Stimulated activated CD8-positive, alpha-beta memory T cell treated with anti-CD3 and anti-CD28 coated beads, Interleukin-15, amount 100 ng/mL, for 48 hours (primary cell): ENCODE results near the gene ACSL3.
"Not testable (repeated sequence)": the region's sequence is repeated elsewhere in the genome, so short reads cannot be mapped to it uniquely, and the experiment has no call there.

Experiments used
- DNase-seq, 2 donors: peaks; one replicate each; pipeline ENCODE4 v3.0.0-alpha.2; 2020; ENCODE audit warnings: low read depth in 2 of 2

ACSL3 gene

GRCh38 chr2:222912117-222912516 is 51.3 kb downstream of the ACSL3 start:
- DNase-seq = no peak

GRCh38 chr2:222912776-222913175 is 51.9 kb downstream of the ACSL3 start:
- no peak for DNase-seq

DNA sequence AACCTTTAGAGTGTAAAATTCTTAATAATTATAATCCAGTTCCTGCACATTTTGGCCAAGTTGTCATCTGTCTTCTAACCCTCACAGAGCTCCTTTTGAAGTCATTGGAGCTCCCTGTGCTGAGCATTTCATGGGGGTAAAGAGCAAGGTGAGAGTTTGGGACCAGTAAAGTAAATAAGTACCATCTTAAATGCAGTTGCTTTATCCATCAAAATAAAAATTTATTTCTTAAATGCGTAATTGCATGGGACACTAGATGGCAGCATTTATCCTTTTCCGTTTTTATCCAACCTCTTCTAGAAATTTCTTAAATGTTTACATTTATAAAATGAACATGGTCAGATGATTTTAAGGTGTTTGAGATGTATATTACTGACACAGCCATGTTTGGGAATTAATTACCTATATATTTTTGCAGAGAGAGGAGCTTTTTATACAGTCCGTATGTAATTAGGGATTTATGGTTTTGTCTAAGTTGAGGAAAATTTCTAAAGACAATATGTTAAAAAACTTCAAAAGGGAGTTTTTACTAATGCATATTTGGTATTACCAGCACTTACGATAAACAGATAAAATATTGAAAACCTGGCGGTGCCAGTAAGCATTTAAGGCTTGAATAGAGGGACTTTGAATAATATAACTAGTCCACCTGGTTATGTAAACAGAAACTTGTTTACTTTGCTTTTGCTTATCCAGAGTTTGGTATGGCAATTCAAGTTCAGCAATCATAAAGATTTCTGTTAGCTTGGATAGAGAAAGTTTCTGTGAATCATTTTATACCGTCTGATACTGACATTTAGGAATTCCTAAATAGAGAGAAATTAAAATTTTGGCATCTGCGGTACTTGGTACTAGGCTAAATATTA is 54.5 kb downstream of the ACSL3 start:
- DNase-seq = no peak

DNA sequence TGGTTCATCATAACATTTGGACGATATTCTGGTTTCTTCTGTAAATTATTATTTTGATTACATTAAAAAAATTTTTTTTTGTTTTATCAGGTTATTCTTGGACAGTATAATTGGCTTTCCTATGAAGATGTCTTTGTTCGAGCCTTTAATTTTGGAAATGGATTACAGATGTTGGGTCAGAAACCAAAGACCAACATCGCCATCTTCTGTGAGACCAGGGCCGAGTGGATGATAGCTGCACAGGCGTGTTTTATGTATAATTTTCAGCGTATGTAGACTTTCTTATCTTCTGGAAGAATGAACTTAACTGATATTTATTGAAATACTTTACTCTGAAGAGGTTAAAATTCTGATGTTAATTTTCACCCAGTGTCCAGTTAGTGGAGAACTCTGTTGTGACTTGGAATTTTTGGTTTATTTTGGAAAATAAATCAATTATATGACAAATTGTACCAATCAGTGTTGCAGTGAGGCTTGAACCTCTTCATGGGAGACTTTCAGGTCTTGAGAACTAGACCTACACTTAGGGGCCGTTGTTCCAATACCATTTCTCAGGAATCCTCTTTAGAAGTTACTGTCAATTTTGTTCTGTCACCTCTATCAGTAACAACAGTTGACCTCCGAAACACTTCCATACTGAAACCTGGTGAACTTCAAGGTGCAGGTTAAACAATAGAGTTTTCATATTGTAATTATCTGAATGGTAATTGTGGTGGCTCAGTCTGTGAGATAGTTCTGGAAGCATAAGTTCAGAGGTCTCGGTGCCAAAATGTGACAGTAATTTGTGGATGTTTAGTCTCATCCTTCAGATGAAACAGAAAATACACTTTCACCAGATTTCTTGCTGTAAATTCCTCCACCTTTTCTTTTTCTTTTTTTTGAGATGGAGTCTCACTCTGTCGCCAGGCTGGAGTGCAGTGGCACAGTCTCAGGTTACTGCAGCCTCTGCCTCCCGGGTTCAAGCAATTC is 55.7 kb downstream of the ACSL3 start:
- no peak for DNase-seq

DNA sequence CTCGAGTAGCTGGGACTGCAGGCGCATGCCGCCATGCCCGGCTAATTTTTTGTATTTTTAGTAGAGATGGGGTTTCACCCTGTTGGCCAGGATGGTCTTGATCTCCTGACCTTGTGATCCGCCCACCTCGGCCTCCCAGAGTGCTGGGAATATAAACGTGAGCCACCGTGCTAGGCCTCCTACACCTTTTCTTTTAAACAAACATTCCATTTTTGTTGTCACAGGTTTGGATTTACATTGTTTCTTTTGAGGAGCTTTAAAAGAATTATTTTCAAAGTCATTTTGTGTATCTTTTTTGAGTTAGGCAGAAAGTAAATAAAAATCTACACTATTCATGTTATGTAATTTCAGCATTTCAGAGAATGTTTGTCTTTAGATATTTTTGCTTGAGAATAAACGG is 56.4 kb downstream of the ACSL3 start:
- not testable (repeated sequence) for DNase-seq

GRCh38 chr2:222919841-222920526 is 59.1 kb downstream of the ACSL3 start:
- no peak for DNase-seq

GRCh38 chr2:222920657-222921186 is 59.9 kb downstream of the ACSL3 start:
- DNase-seq = no peak

DNA sequence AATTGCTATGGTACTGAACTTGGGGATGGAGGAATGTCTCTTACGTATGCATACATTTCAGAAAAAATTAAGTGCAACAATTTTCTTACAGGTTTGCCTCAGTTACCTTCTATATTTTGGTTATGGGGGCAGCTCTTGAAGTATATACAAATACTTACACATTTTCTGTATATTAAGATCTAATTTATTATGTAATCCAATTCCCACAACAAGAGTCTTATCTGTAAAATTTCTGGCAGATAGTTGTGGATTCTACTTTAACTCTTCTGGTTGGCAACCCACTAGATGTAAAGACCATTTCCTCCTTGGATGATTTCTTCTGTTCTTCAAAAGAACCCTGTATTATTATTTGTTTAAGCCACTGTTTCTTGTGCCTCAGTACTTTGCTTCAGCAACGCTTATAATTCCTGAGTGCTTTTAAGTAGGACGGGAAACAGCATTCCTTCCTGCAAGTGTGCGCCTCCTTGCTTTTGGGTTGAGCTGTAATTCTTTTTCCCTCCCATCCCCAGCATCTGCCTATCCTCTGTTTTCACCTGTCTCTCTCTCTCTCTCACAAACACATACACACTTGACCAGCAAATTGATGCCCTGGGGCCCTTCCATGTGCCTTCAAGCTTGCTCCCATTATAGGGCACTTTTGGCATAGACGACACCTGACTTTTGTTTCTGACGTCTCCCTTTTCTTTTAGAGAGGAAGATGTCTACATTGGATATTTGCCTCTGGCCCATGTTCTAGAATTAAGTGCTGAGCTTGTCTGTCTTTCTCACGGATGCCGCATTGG is 61.4 kb downstream of the ACSL3 start:
- no peak for DNase-seq

GRCh38 chr2:222926915-222927314 is 66.1 kb downstream of the ACSL3 start:
- no peak for DNase-seq

GRCh38 chr2:222927600-222927999 is 66.8 kb downstream of the ACSL3 start:
- DNase-seq = no peak

- DNase-seq = no peak
These were observed 67.5 kb downstream of the ACSL3 start for GRCh38 chr2:222928335-222928734.

DNA sequence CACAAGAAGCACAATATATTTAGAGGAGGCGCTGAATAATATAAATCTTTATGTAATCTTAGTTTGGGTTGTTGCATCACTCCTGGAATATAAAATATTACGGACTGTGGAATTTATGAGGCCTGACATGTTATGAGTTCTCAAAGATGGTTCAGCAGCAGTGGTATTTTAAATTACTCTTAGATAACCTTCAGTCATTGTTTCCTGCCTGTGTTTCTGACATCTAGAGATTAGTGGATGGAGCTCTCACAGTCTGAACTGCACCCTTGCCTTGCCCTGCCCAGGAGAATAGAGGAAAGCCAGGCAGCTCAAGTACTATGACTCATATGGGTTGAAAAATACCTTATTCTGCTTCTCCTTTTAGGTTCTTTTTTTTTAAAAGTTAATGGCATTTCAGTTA is 70.0 kb downstream of the ACSL3 start:
- no peak for DNase-seq

DNA sequence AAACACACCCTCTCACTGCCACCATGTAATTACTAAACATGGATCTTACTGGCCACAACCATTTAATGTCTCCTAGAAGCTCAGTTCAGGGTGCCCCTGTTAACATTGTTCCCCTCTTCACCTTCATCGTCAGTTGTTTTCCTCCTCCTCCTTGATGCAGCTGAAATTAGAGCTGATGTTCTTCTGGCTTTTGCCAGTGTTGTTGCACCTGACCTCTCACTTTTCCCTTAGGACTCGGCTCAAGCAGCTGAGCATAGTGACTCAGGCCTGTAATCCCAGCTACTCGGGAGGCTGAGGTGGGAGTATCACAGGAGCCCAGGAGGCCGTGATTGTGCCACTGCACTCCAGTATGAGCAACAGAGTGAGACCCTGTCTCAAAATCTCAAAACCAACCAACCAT is 70.8 kb downstream of the ACSL3 start:
- DNase-seq = no peak

- no peak for DNase-seq
These were observed 72.6 kb downstream of the ACSL3 start for GRCh38 chr2:222933458-222933857.

DNA sequence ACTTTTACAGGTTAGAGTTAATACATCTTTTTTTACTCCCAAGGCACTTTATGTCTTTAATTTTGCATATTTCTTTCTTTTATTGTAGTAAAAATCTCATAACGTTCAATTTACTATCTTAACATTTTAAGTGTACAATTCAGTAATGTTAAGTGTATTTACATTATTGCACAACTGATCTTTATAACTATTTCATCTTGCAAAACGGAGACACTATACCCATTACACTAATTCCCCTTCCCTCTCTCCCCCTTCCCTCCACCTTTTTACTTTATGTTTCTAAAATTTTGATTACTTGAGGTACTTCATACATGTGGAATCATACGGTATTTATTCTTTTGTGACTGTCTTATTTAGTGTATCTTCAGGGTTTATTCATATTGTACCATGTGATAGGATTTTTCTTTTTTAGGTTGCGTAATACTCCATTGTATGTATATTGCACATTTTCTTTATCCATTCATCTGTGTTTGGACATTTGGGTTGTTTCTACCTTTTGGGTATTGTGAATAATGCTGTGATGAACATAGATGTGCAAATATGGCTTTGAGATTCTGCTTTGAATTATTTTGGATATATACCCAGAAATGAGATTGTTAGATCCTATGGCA is 75.0 kb downstream of the ACSL3 start:
- no peak for DNase-seq

DNA sequence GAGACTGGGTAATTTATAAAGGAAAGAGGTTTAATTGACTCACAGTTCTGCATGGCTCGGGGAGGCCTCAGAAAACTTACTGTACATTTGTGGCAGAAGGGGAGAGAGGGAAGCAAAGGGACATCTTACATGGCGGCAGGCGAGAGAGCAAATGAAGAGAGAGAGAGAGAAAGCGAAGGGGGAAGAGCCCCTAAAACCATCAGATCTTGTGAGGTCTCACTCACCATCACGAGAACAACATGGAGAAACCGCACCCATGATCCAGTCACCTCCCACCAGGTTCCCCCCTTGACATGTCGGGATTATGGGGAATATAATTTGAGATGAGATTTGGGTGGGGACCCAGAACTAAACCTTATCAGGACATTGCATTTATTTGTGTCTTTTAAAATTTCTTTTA is 75.9 kb downstream of the ACSL3 start:
- no peak for DNase-seq

- no peak for DNase-seq
These were observed 77.5 kb downstream of the ACSL3 start for GRCh38 chr2:222938327-222938726.

- peak; percentile 25 to 27 for DNase-seq
These were observed 78.5 kb downstream of the ACSL3 start for GRCh38 chr2:222939208-222939856.

DNA sequence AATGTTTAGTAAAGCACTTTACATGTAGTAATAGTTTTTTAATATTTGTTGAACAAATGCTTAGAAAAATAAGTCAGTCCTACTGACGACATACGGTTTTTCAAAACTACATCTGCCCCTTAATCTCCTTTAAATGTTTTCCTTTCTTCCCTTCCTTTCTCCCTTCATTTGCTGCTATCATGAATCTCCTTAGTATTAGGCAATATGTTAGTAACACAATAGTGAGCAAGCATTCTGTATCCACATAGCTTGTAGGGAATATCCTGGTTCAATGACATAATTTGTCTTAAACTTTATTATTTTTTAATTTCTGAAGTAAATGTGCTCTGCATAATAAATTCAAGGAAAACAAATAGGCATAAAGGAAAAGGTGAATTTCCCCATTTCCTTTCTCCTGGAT is 79.1 kb downstream of the ACSL3 start:
- DNase-seq = no peak

DNA sequence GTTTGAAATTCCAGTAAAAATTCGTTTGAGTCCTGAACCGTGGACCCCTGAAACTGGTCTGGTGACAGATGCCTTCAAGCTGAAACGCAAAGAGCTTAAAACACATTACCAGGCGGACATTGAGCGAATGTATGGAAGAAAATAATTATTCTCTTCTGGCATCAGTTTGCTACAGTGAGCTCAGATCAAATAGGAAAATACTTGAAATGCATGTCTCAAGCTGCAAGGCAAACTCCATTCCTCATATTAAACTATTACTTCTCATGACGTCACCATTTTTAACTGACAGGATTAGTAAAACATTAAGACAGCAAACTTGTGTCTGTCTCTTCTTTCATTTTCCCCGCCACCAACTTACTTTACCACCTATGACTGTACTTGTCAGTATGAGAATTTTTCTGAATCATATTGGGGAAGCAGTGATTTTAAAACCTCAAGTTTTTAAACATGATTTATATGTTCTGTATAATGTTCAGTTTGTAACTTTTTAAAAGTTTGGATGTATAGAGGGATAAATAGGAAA is 80.7 kb downstream of the ACSL3 start:
- DNase-seq = no peak
